Measurements from ENCODE around the gene C1RL. TPM values are rescaled to one million over a fixed set of nuclear protein-coding genes. Genes with fewer than 3 reads are reported as not detected.

C1RL gene
- total and polyA plus RNA-seq, 4 donors = 8.0 to 22.6 (median 10.4) TPM

DNA sequence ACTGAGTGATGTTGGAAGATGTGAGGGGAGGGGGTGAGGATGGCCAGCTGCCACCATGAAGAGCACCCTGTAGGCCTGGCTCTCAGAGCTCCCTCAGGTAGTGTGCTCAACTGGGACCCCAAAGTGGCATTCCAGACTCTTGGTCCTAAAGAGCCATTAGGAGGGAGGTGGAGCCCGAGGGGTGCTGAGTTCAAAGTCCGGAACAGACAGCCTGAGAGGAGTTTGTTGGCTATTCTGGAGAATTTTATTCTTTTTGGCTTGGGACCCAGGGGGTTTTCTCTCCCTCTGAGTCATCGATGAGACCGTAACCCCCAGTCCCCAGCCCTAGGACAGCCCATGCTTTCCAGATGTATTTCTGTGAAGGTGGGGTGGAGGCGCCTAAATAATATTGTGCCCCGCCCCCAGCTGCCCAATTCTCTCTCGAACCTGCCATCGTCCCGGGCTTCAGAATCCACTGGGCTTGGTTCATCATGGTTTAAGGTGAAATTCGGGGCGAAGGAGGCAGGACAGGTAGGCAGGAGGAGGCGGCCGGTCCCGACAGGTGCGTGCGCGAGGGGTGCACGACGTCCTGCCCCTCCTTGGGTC is 20.4 kb upstream of the C1RL start:
- Histone ChIP-seq H3K4me3 (ENCODE audit: low read depth, low read length) (peak overlapping the region; percentile 81), H3K4me1 (ENCODE audit: control insufficient read depth, insufficient read depth, low read length) (peaks cover 38% of the 10 kb centered on the region), H3K36me3 (ENCODE audit: control insufficient read depth, insufficient read depth, low read length) (peaks cover 18% of the 10 kb centered on the region), H3K27ac (ENCODE audit: low read depth, low read length) (peak overlapping the region; percentile 4), H3K9me3 (ENCODE audit: control insufficient read depth, insufficient read depth, low read length) (no peaks in the 10 kb centered on the region), H3K27me3 (ENCODE audit: control insufficient read depth, insufficient read depth, low read length) (no peaks in the 10 kb centered on the region)
- DNase-seq (ENCODE audit: low read depth in 4 of 6, low spot score in 6 of 6) = peak in 1 of 6 donors; percentile 18
- WGBS (ENCODE audit: insufficient coverage) = 13% methylated on average over 14 of the region's 19 CpGs

DNA sequence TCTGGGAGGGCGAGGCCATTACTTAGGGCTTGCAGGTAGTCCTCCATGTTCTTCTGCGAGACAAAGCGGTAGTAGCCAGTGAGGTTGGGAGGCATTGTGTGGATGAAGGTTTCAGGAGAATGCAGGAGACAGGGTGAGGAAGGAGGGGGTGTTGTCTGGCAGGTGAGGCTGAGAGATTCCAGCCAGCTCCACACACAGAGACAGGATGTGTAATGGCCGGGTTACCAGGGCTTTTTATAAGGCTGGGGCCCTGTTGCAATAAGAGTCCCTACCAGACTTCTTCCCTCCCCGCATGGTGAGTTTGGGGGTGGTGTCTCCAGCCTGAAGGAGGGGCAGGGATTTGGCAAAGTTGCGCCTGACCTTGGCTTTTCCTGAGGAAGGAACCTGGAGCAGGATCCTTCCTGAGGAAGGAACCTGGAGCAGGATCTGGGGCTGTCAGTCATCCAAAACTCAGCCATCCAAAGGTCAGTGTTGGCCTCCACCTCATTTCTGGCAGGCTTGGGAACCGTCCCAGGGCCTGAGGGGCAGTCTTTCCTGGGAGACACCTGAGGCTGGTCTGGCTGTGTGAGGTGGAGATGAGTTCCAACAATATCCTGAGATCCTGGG is 19.8 kb upstream of the C1RL start, which contains the start of gene RBP5:
Gene RBP5 (minus strand): TSS at position 209 of the 606 bp plus-strand sequence. CDS start 114 bp downstream, at position 95.
- peaks cover 38% of the 10 kb centered on the region for H3K4me1 ChIP-seq (ENCODE audit: control insufficient read depth, insufficient read depth, low read length)
- no peaks in the 10 kb centered on the region for H3K9me3 ChIP-seq (ENCODE audit: control insufficient read depth, insufficient read depth, low read length)
- peak within 1 kb of the TSS; percentile 81 for H3K4me3 ChIP-seq (ENCODE audit: low read depth, low read length)
- DNase-seq (ENCODE audit: low read depth in 4 of 6, low spot score in 6 of 6) = no peak
- WGBS (ENCODE audit: insufficient coverage) = 84% methylated on average over 4 of the region's 7 CpGs
- no peaks in the 10 kb centered on the region for H3K27me3 ChIP-seq (ENCODE audit: control insufficient read depth, insufficient read depth, low read length)
- H3K36me3 ChIP-seq (ENCODE audit: control insufficient read depth, insufficient read depth, low read length) = peaks cover 12% of the 10 kb centered on the region
- H3K27ac ChIP-seq (ENCODE audit: low read depth, low read length) = peak within 1 kb of the TSS; percentile 4

DNA sequence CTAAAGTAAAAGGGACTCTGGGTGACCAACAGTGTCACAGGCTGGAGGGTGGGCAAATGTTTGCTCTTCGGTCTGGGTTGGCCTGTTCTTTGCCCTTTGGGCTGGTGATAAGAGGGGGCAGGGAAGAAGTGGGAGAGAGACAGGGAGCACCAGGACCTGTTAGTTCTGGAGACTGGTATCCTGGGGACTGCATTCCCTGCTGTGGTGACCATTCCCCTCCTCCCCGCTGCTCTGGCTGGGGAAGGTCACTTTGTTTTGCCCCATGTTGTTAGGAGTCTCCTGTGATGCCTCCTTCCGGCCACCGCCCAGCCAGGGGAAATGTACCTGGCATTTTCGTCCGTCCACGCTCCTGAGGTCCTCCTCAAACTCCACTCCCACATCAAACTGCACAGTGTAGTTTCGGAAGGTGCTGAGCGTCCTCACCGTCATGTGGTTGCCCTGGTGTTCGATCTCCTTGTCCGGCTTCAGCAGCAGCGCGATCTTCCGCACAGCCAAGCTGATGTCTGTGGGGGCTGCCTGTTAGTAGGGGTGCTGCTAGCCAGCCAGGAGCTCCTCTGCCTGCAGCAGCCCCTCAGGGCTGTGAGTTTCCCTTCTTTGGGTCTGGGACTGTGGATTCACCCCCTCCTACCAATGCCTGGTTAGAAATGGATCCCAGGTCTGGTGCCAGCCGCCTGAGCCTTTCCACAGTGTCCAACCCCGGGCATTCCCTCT is 19.1 kb upstream of the C1RL start:
- H3K4me3 ChIP-seq (ENCODE audit: low read depth, low read length) = no peak overlapping the region
- peaks cover 38% of the 10 kb centered on the region for H3K4me1 ChIP-seq (ENCODE audit: control insufficient read depth, insufficient read depth, low read length)
- no peak overlapping the region for H3K27ac ChIP-seq (ENCODE audit: low read depth, low read length)
- peaks cover 5% of the 10 kb centered on the region for H3K36me3 ChIP-seq (ENCODE audit: control insufficient read depth, insufficient read depth, low read length)
- DNase-seq (ENCODE audit: low read depth in 4 of 6, low spot score in 6 of 6) = no peak
- WGBS (ENCODE audit: insufficient coverage) = 85% methylated on average over 12 of the region's 17 CpGs
- H3K27me3 ChIP-seq (ENCODE audit: control insufficient read depth, insufficient read depth, low read length) = no peaks in the 10 kb centered on the region
- H3K9me3 ChIP-seq (ENCODE audit: control insufficient read depth, insufficient read depth, low read length) = no peaks in the 10 kb centered on the region

DNA sequence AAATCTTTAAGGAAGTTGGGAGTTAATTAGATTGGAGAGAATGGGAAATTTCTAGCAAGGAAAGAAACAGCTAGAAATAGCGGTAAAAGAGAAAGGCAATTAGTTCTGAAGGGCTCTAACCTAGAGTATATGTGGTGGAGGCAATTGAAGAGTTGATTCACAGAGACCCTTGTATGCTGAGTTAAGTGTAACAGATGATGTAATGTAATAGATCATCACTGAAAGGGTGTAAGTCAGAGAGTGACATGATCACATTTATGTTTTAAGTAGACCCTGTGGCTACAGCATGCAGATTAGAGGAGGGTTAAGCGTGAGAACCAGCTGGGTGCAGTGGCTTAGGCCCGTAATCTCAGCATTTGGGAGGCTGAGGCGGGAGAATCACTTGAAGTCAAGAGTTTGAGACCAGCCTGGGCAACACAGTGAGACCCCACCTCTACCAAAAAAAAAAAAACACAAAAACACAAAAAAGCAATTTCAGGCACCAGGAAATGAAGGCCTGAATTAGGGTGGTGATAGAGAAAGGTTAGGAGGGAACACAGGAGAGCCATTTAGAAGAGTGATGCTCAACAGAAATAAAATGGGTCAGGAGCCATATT is 16.7 kb upstream of the C1RL start:
- 100% methylated on average over 1 of the region's 4 CpGs for WGBS (ENCODE audit: insufficient coverage)
- Histone ChIP-seq H3K36me3 (ENCODE audit: control insufficient read depth, insufficient read depth, low read length) (no peaks in the 10 kb centered on the region), H3K27ac (ENCODE audit: low read depth, low read length) (no peak overlapping the region), H3K27me3 (ENCODE audit: control insufficient read depth, insufficient read depth, low read length) (no peaks in the 10 kb centered on the region), H3K4me1 (ENCODE audit: control insufficient read depth, insufficient read depth, low read length) (peaks cover 18% of the 10 kb centered on the region), H3K4me3 (ENCODE audit: low read depth, low read length) (no peak overlapping the region), H3K9me3 (ENCODE audit: control insufficient read depth, insufficient read depth, low read length) (no peaks in the 10 kb centered on the region)
- DNase-seq (ENCODE audit: low read depth in 4 of 6, low spot score in 6 of 6) = no peak

DNA sequence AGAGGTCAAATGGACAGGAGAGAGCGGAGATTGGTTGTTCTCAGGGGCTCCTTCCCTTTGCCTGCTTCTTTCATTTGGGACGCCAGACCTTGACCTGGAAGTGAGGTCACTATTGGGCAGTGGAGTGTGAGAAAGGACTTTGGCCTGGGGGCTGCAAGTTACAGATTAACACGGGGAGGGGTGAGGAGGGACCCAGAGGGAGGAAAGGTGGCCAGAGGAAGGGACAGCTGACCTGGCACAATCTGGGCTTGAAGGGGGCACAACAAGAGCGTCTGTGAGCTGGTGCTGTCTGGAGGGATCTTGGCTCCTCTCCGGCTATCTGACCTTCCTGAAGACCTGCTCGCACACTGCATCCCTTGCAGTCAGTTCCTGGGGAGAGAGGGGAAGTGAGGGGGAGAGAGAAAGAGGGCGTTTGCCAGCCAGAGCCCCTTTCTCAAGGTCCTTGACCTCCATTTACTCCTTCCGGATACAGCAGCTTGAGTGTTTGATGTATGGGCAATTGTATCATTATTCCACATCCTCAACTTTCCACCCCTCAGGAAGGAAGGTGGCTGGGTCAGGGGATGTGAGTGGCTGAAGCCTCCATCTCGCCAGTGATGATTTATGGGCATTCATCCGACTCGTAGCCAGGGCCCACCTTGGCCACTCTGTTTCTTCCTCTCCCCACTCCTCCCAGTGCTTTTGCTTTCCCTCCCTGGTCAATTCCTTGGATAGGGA is 14.9 kb upstream of the C1RL start:
- H3K36me3 ChIP-seq (ENCODE audit: control insufficient read depth, insufficient read depth, low read length) = no peaks in the 10 kb centered on the region
- WGBS (ENCODE audit: insufficient coverage) = 60% methylated on average over 5 of the region's 11 CpGs
- no peak for DNase-seq (ENCODE audit: low read depth in 4 of 6, low spot score in 6 of 6)
- no peak overlapping the region for H3K27ac ChIP-seq (ENCODE audit: low read depth, low read length)
- no peaks in the 10 kb centered on the region for H3K27me3 ChIP-seq (ENCODE audit: control insufficient read depth, insufficient read depth, low read length)
- no peak overlapping the region for H3K4me3 ChIP-seq (ENCODE audit: low read depth, low read length)
- peaks cover 3% of the 10 kb centered on the region for H3K4me1 ChIP-seq (ENCODE audit: control insufficient read depth, insufficient read depth, low read length)
- H3K9me3 ChIP-seq (ENCODE audit: control insufficient read depth, insufficient read depth, low read length) = no peaks in the 10 kb centered on the region

DNA sequence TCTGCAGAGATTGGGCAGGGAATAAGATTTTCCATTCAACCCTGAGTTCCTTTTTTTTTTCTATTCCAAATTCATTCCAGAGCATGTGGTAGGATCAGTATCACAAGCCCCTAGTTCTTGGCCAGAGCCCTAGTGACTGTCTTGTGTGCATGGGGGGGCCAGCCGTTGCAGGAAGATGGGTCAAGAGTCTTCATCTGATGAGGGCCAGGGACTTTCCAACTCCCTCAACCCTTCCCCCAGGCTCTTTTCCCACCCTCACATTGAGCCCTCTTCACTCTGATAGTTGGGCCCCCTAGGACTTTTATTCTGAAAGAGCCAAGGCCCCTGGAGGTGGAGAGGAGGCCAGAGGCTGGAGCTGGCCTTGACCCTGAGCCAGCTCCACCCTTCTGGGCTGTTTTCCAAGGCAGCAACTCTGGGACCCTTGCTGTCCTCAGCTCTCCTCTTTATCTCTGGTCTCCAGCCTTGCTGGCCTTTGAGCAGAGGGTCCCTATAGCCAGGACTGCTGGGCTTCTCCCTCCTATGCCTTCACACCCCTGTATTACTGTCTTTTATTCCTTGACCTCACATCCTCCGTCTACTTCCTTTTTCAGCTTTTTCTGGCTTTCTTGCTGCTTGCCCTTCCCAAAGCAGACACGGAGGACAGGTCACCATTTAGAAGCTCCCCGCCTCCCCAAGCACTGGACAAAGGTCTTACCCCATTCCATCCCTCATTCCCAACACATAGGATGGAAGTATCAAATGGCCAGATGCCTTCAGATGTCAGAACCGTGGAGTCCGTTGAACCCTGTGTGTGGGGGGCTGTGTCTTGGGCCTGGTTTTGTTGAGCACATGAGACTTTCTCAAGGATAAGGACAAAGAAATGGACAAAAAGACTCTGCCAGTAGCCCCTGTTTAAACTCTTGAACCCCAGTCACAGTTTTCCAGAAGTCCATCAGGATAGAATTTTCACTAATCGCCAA is 14.1 kb upstream of the C1RL start:
- Histone ChIP-seq H3K27me3 (ENCODE audit: control insufficient read depth, insufficient read depth, low read length) (no peaks in the 10 kb centered on the region), H3K27ac (ENCODE audit: low read depth, low read length) (no peak overlapping the region), H3K9me3 (ENCODE audit: control insufficient read depth, insufficient read depth, low read length) (no peaks in the 10 kb centered on the region), H3K36me3 (ENCODE audit: control insufficient read depth, insufficient read depth, low read length) (no peaks in the 10 kb centered on the region), H3K4me1 (ENCODE audit: control insufficient read depth, insufficient read depth, low read length) (no peaks in the 10 kb centered on the region), H3K4me3 (ENCODE audit: low read depth, low read length) (no peak overlapping the region)
- no peak for DNase-seq (ENCODE audit: low read depth in 4 of 6, low spot score in 6 of 6)
- WGBS (ENCODE audit: insufficient coverage) = 96% methylated on average over 2 of the region's 7 CpGs

DNA sequence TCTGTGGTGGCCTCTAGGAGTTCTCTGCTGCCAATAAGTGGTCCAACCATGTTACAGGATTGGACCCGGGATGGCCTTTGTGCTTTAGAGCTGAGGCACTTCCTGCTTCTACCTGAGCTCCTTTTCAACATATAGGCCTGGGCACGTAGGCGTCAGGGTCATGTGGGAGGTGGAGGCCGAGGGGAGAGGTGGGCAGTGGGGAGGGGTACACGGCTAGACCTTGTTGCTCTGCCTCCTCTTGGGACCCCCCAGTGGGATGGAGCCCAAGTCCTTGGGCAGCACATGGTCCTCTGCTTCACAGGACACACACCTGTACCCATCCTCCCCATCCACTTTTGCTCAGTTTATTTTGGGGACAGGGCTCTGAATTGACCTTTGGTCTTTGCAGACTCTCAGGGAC is 12.3 kb upstream of the C1RL start:
- no peaks in the 10 kb centered on the region for H3K9me3 ChIP-seq (ENCODE audit: control insufficient read depth, insufficient read depth, low read length)
- WGBS (ENCODE audit: insufficient coverage) = 60% methylated on average over 1 of the region's 5 CpGs
- no peak overlapping the region for H3K4me3 ChIP-seq (ENCODE audit: low read depth, low read length)
- H3K27ac ChIP-seq (ENCODE audit: low read depth, low read length) = no peak overlapping the region
- H3K27me3 ChIP-seq (ENCODE audit: control insufficient read depth, insufficient read depth, low read length) = no peaks in the 10 kb centered on the region
- no peak for DNase-seq (ENCODE audit: low read depth in 4 of 6, low spot score in 6 of 6)
- H3K4me1 ChIP-seq (ENCODE audit: control insufficient read depth, insufficient read depth, low read length) = no peaks in the 10 kb centered on the region
- H3K36me3 ChIP-seq (ENCODE audit: control insufficient read depth, insufficient read depth, low read length) = no peaks in the 10 kb centered on the region

DNA sequence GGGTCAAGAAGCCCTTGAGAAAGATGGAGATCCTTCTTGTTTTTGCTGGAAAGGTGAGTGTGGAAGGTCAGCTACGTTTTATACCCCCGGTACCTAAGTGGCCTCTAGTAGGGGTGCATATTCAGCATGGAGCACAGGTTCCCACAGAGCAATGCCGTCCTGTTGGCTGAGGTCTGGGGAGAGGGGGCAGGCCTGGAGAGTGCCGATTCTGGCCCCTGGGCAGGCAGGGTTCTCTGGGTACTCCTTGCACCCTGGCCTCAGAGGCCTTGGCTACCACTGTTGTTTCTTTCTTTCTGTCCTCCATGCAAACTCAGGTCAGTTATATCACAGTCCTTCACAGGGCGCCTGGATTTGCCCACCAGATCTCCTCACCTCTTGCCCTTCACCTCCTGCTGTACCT is 11.2 kb upstream of the C1RL start:
- Histone ChIP-seq H3K4me1 (ENCODE audit: control insufficient read depth, insufficient read depth, low read length) (no peaks in the 10 kb centered on the region), H3K27ac (ENCODE audit: low read depth, low read length) (no peak overlapping the region), H3K27me3 (ENCODE audit: control insufficient read depth, insufficient read depth, low read length) (no peaks in the 10 kb centered on the region), H3K36me3 (ENCODE audit: control insufficient read depth, insufficient read depth, low read length) (no peaks in the 10 kb centered on the region), H3K9me3 (ENCODE audit: control insufficient read depth, insufficient read depth, low read length) (no peaks in the 10 kb centered on the region), H3K4me3 (ENCODE audit: low read depth, low read length) (no peak overlapping the region)
- 79% methylated on average over 5 of the region's 5 CpGs for WGBS (ENCODE audit: insufficient coverage)
- DNase-seq (ENCODE audit: low read depth in 4 of 6, low spot score in 6 of 6) = no peak
